Heart left ventricle (tissue), 11 donors: ENCODE measurements around the gene SSU72. TPM values are rescaled to one million over a fixed set of nuclear protein-coding genes. Genes with fewer than 3 reads are reported as not detected.

Source experiments
- polyA plus RNA-seq, 2 donors: library from polyadenylated mRNA; stranded (reverse); fragments of 200-250 nt; gene quantifications; one replicate each; pipeline ENCODE4 v1.2.3, GENCODE V29; 2013
- total RNA-seq, 9 donors: library from RNA; depleted of rRNA in 2 of 9; stranded (reverse); fragments of >200 nt in 2 of 9; fragmentation: NEBNext Ultra II Directional in 3 of 9; extraction: Animal tissue kit (Norgen Biotek cat#: 25700) in 3 of 9; gene quantifications; one replicate each; pipeline versions ENCODE4 v1.1.0 to v1.2.4, GENCODE V29; 2016 to 2023
- donor health status: ischemic (EF 13 %, LVEDD 7.1; RV severe dilation, severe dysfunction).
- donor health status: healthy with polysubstance abuse.
- donor health status: DM: no; HTN: yes; CAD: no.
- donor health status: DM: no; HTN: no; CAD: no.
- donor health status: ischemic (EF 25% LVEDD 5.7; RV mildly dilated, moderate dysfunction).
- donor health status: healthy.
- donor health status: DM: yes; HTN: yes; CAD: no.
- donor health status: PGD.
- donor health status: nonischemic (EF 23%, LVEDD 6.1; RV moderate dilation, normal function).

Gene SSU72
- total and polyA plus RNA-seq, 11 donors: 76.3 to 160 (median 111) TPM

Other genes starting within 250 kb of the SSU72 start
- under 1 TPM; 0.21 to 0.80 (median 0.38) TPM for gene TAS1R3, start 243.6 kb downstream of the SSU72 start, total RNA-seq
- gene TAS1R3, start 243.6 kb downstream of the SSU72 start, polyA plus RNA-seq: 1 to 10 TPM in 1 of 2 donors, under 1 TPM in 1; 0.24 to 1.3 TPM
- 100 to 1,000 TPM in 3 of 9 donors, 10 to 100 TPM in 6; 75.3 to 177 (median 85.3) TPM for gene DVL1, start 225.4 kb downstream of the SSU72 start, total RNA-seq
- 100 to 1,000 TPM; 110 to 129 TPM for gene DVL1, start 225.4 kb downstream of the SSU72 start, polyA plus RNA-seq
- 10 to 100 TPM; 10.5 to 49.3 (median 20.0) TPM for gene MXRA8, start 216.3 kb downstream of the SSU72 start, total RNA-seq
- gene MXRA8, start 216.3 kb downstream of the SSU72 start, polyA plus RNA-seq: 10 to 100 TPM; 17.7 to 19.5 TPM
- gene AURKAIP1, start 199.7 kb downstream of the SSU72 start, total RNA-seq: 100 to 1,000 TPM; 157 to 273 (median 188) TPM
- 100 to 1,000 TPM; 268 to 465 TPM for gene AURKAIP1, start 199.7 kb downstream of the SSU72 start, polyA plus RNA-seq
- gene CCNL2, start 175.5 kb downstream of the SSU72 start, total RNA-seq: 10 to 100 TPM; 35.4 to 66.5 (median 50.7) TPM
- 10 to 100 TPM; 42.3 to 87.8 TPM for gene CCNL2, start 175.5 kb downstream of the SSU72 start, polyA plus RNA-seq
- 100 to 1,000 TPM; 112 to 208 (median 128) TPM for gene MRPL20, start 167.6 kb downstream of the SSU72 start, total RNA-seq
- 100 to 1,000 TPM; 147 to 238 TPM for gene MRPL20, start 167.6 kb downstream of the SSU72 start, polyA plus RNA-seq
- gene ANKRD65, start 153.6 kb downstream of the SSU72 start, total RNA-seq: 1 to 10 TPM in 8 of 9 donors, under 1 TPM in 1; 0.58 to 4.0 (median 1.3) TPM
- 1 to 10 TPM in 1 of 2 donors, under 1 TPM in 1; 0.86 to 1.5 TPM for gene ANKRD65, start 153.6 kb downstream of the SSU72 start, polyA plus RNA-seq
- 10 to 100 TPM; 11.0 to 49.5 (median 18.8) TPM for gene VWA1, start 139.2 kb downstream of the SSU72 start, total RNA-seq
- 10 to 100 TPM in 1 of 2 donors, 1 to 10 TPM in 1; 7.0 to 13.2 TPM for gene VWA1, start 139.2 kb downstream of the SSU72 start, polyA plus RNA-seq
- 1 to 10 TPM in 3 of 9 donors, under 1 TPM in 4, not detected in 2; 0.12 to 3.4 (median 0.60) TPM for gene ATAD3C, start 125.2 kb downstream of the SSU72 start, total RNA-seq
- gene ATAD3C, start 125.2 kb downstream of the SSU72 start, polyA plus RNA-seq: under 1 TPM; 0.49 to 0.53 TPM
- gene ATAD3B, start 103.1 kb downstream of the SSU72 start, total RNA-seq: 10 to 100 TPM in 2 of 9 donors, 1 to 10 TPM in 7; 2.2 to 12.1 (median 5.8) TPM
- gene ATAD3B, start 103.1 kb downstream of the SSU72 start, polyA plus RNA-seq: 10 to 100 TPM; 11.0 to 15.6 TPM
- 10 to 100 TPM; 11.3 to 25.3 (median 18.1) TPM for gene ATAD3A, start 62.7 kb downstream of the SSU72 start, total RNA-seq
- 10 to 100 TPM; 21.5 to 49.5 TPM for gene ATAD3A, start 62.7 kb downstream of the SSU72 start, polyA plus RNA-seq
- 1 to 10 TPM in 8 of 9 donors, not detected in 1; 2.6 to 5.6 (median 4.2) TPM for gene TMEM240, start 34.2 kb downstream of the SSU72 start, total RNA-seq
- gene TMEM240, start 34.2 kb downstream of the SSU72 start, polyA plus RNA-seq: 10 to 100 TPM in 1 of 2 donors, 1 to 10 TPM in 1; 1.5 to 12.4 TPM
- gene FNDC10, start 25.3 kb upstream of the SSU72 start, total RNA-seq: 1 to 10 TPM; 1.9 to 6.7 (median 3.6) TPM
- gene FNDC10, start 25.3 kb upstream of the SSU72 start, polyA plus RNA-seq: 1 to 10 TPM; 1.1 to 4.6 TPM
- gene MIB2, start 40.6 kb upstream of the SSU72 start, total RNA-seq: 100 to 1,000 TPM in 1 of 9 donors, 10 to 100 TPM in 8; 59.2 to 114 (median 76.3) TPM
- 100 to 1,000 TPM in 1 of 2 donors, 10 to 100 TPM in 1; 40.7 to 121 TPM for gene MIB2, start 40.6 kb upstream of the SSU72 start, polyA plus RNA-seq
- 100 to 1,000 TPM in 1 of 9 donors, 10 to 100 TPM in 8; 35.4 to 128 (median 59.0) TPM for gene MMP23B, start 57.3 kb upstream of the SSU72 start, total RNA-seq
- gene MMP23B, start 57.3 kb upstream of the SSU72 start, polyA plus RNA-seq: 10 to 100 TPM; 10.4 to 85.9 TPM
- 10 to 100 TPM; 20.4 to 30.9 (median 24.5) TPM for gene CDK11B, start 84.1 kb upstream of the SSU72 start, total RNA-seq
- gene CDK11B, start 84.1 kb upstream of the SSU72 start, polyA plus RNA-seq: 10 to 100 TPM; 34.9 to 39.4 TPM
- gene SLC35E2B, start 117.9 kb upstream of the SSU72 start, total RNA-seq: 10 to 100 TPM; 15.1 to 29.2 (median 21.2) TPM
- 10 to 100 TPM; 12.2 to 14.4 TPM for gene SLC35E2B, start 117.9 kb upstream of the SSU72 start, polyA plus RNA-seq
- gene CDK11A, start 149.5 kb upstream of the SSU72 start, total RNA-seq: 10 to 100 TPM in 7 of 9 donors, 1 to 10 TPM in 2; 4.2 to 25.5 (median 16.7) TPM
- gene CDK11A, start 149.5 kb upstream of the SSU72 start, polyA plus RNA-seq: 10 to 100 TPM; 10.8 to 30.1 TPM
- 10 to 100 TPM; 17.7 to 45.2 (median 23.3) TPM for gene NADK, start 203.6 kb upstream of the SSU72 start, total RNA-seq
- 10 to 100 TPM; 20.4 to 26.4 TPM for gene NADK, start 203.6 kb upstream of the SSU72 start, polyA plus RNA-seq